ENCODE data around the gene BICRA. TPM values are rescaled to one million over a fixed set of nuclear protein-coding genes. Genes with fewer than 3 reads are reported as not detected.

Gene BICRA
- total and polyA plus RNA-seq, 2 donors (not counting 1 experiment from before 2014, with no cell fraction given): 14.1 to 34.7 TPM

GRCh38 chr19:47698631-47699359, 89.9 kb downstream of the BICRA start:
- H3K4me3 Mint-ChIP-seq: no peak overlapping the region

More at GRCh38 chr19:47698631-47699359, 89.9 kb downstream of the BICRA start:
- DNase-seq: no peak
- intact Hi-C loops (cut with micrococcal nuclease): loop anchor here (1.0 to 5.0 kb wide), 3 partner anchors 44 to 402 kb away; partner anchors contain the start of gene NAPA
- Histone ChIP-seq H3K4me3 (ENCODE audit: control extremely low read depth in 1 of 5, extremely low read depth in 1 of 5, insufficient read depth in 1 of 5, low read depth in 2 of 5, low read length in 4 of 5) (no peak overlapping the region), H3K79me2 (ENCODE audit: control insufficient read depth, insufficient read depth, low read length) (no peaks in the 10 kb centered on the region), H3K4me1 (ENCODE audit: control insufficient read depth in 2 of 2, insufficient read depth in 2 of 2, low read length in 2 of 2) (no peaks in the 10 kb centered on the region), H3K27ac (ENCODE audit: low read length in 2 of 2) (no peak overlapping the region), H3K9ac (ENCODE audit: low read length) (no peak overlapping the region), H2AFZ (ENCODE audit: insufficient read depth, low read depth, low read length, poor library complexity, severe bottlenecking) (no peak overlapping the region), H3K9me3 (ENCODE audit: control extremely low read depth in 1 of 3, control insufficient read depth in 2 of 3, insufficient read depth in 1 of 3, low read length in 2 of 3) (no peaks in the 10 kb centered on the region), H3K27me3 (replicated peaks in 1 of 4; ENCODE audit: control extremely low read depth in 1 of 4, control insufficient read depth in 3 of 4, insufficient read depth in 4 of 4, low read length in 3 of 4) (no peaks in the 10 kb centered on the region), H4K20me1 (ENCODE audit: control insufficient read depth, insufficient read depth, low read length, poor library complexity, severe bottlenecking) (peaks cover 27% of the 10 kb centered on the region), H3K4me2 (replicated peaks; ENCODE audit: low read depth, low read length, poor library complexity, severe bottlenecking) (no peak overlapping the region), H3K36me3 (replicated peaks in 1 of 2; ENCODE audit: control extremely low read depth in 1 of 2, control insufficient read depth in 1 of 2, extremely low read depth in 1 of 2, insufficient read depth in 2 of 2, low read length in 1 of 2) (peaks cover 0 to 32% of the 10 kb centered on the region in 2 experiments)
- WGBS (ENCODE audit: insufficient coverage): 95% methylated on average over 32 of the region's 46 CpGs
- CTCF ChIA-PET: interaction anchor here (0.5 to 6.2 kb wide), 13 partner anchors 8 to 413 kb away, joined by 3 to 106 read pairs (median 3); partner anchors contain the start of genes EHD2 and NAPA
- TF ChIP-seq EZH2 (IDR thresholded peaks at IDR 0.05; ENCODE audit: borderline replicate concordance, insufficient read depth, low read depth, low read length, poor library complexity, severe bottlenecking) (no peak), CTCF (IDR thresholded peaks at IDR 0.05) (no peak)
- Mint-ChIP-seq H3K27me3 (no peaks in the 10 kb centered on the region), H3K9me3 (ENCODE audit: insufficient read depth) (no peaks in the 10 kb centered on the region), H3K4me1 (no peaks in the 10 kb centered on the region), H3K27ac (no peak overlapping the region)
- ATAC-seq (ENCODE audit: low read depth): no peak
- POLR2A ChIA-PET: no interaction called here
